HG02798 (cell line): ENCODE data around the gene TMPRSS9.

ENCODE experiments used
- ATAC-seq: cut with Tn5 transposase; IDR thresholded peaks from one replicate; pipeline ENCODE4 v1.9.1; 2021; ENCODE audit warnings: mild to moderate bottlenecking; ENCODE audit not compliant: unreplicated experiment, poor library complexity

The TMPRSS9 gene

DNA sequence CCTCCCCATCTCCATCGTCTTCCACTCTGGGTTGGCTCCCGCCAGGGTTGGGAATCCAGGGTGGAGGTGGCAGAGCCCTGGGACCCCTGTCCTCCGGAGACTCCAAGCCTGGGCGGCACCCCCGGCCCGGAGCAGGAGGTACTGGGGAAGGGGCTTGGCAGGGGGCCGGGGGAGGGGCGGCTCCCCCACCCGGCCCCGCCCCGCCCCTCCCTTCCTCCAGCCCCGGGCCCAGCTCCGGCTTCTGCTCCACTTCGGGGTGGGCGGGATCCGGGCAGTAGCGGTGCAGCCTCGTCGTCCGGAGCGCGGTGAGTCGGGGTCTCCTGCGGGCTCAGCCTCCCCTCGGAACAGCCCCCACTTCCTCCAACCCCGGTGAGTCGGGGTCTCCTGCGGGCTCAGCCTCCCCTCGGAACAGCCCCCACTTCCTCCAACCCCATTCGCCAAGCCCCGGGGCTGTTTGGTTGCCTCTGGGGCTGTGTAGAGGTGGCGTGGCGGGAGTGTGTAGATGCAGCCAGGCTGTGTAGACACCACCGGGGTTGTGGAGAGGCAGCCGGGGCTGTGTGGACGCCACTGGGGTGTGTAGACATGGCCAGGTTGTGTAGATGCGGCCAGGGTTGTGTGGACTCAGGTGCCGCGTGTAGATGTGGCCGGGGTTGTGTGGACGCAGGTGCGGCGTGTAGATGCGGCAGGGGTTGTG, at the start of gene TMPRSS9:
Gene TMPRSS9, plus strand, starts transcription at position 274 of the 694 bp plus-strand sequence. CDS start 29,521 bp downstream, outside the sequence.
- no peak for ATAC-seq

DNA sequence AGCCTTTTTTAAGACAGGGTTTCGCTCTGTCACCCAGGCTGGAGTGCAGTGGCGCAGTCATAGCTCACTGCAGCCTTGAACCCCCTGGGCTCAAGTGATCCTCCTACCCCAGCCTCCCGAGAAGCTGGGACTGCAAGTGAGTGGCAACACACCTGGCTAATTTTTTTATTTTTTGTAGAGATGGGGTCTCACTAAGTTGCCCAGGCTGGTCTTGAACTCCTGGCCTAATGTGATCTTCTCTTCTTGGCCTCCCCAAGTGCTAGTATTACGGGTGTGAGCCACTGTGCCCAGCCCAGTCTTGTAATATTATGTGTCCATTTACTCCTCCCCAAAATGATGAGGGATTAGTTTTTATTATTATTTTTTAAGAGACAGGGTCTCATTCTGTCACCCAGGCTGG, 49.0 kb upstream of the TMPRSS9 start:
- ATAC-seq: no peak

DNA sequence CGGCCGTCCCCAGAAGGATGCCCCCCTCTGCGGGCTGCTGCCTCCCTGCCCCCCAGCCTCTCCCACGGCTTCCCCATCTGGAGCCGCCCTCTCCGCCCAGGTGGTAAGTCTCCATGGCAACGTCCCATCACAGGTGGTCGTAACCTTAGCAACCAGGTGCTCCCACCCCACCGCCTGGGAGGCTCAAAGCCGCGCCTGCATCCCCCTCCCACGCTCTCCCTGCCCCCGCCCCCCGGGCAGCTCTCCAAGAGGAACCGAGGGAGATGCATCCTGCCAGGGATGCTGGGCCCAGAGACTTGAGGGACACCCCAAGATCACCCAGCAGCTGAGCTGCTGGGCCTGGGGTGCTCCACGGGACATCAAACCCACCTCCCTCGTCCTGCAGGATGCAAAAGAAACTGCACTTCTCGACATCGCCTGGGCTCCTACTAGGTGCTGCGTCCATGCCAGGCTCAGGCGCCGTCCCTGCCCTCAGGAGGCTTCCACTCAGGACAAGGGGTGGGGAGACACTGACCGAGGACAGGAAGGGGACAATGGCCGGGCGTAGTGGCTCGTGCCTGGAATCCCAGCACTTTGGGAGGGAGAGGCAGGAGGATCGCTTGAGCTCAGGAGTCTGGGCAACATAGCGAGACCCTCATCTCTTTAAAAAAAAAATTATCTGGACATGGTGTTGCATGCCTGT, 47.1 kb upstream of the TMPRSS9 start:
- ATAC-seq: no peak

DNA sequence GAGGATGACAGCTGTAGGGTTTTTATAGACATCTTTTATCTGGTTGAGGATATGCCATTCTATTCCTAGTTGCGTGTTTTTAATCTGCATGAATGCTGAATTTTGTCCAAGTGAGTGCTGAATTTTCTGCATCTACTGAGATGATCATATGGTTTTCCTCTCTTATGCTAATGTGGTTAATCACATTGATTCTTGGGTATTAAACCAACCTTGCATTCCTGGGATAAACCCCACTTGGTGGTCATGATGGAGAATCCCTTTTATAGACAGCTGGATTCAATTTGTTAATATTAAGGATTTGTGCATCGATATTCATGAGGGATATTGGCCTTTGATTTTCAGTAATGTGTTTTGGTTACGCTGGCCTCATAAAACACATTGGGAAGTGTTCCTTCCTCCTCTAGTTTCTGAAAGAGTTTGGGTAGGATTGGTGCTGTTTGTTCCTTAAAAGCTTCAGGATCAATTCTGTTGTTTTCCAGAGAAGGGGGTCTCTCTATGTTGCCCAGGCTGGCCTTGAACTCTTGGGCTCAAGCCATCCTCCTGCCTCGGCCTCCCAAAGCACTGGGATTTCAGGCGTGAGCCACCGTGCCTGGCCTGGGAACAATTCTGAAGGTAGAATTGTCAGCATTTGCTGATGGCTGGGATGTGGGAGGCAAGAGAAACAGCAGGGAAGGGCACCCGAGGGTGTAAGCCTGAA, 44.8 kb upstream of the TMPRSS9 start:
- no peak for ATAC-seq

DNA sequence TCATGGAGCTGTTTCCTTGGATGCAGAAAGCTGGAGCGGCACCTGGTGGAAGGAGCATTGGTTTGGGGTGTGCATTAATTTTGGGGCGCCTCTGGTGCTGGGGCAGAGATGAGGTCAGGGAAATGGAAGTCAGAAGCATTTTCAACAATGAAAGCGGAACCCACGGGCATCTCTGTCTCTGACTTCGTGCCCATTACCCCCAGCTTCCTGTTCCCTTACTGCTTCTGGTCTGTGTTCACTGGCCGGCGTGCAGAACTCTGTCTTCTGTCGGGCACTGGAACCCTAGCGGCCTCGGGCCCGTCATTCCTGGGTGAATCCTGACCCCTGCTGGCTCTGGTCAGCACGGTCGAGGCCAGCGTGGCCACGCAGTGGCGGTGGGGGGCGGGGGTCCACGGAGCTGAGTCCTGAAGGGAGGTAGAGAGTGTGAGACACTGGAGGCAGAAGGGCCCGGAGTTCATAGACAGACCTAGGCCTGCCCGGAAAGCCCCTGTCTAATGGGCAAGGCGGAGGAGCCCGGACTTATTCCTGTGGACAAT, 44.2 kb upstream of the TMPRSS9 start:
- ATAC-seq: no peak

DNA sequence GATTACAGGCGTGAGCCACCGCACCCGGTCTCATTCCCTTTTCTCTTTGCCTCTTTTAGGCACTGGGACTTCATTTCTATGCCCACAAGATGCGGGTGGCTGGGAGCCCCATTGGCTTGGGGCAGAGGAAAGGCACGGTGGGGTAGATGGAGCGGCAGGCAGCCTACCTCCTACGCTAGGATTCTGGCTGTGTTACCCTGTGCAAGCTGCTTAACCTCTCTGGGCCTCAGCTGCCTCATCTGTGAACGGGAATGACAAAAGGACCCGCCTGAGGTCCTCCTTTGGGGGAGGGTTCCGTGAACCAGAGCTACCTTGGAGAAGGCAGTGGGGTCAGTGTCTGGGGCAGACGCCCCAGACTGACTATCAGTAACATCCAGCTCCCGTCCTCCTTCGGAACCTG, 42.8 kb upstream of the TMPRSS9 start:
- ATAC-seq: no peak

DNA sequence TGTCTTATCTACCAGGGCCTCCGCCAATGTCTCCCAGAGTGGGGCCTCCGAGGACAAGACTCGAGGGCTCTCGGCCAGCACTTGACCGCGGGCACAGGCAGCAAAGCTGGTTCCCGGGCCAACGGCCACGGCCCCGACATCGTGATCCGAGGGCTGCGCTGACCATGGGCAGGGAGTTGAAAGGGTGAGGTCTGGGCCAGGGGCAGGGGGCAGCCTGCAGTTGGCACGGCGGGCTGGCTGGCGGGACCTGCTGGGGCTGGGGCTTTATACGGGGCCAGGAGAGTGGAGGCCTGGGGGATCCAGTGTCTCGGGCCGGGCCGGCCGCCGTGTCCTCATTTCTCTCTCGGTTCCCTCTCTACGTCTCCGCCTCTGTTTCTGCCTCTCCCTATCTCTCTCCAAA, 42.3 kb upstream of the TMPRSS9 start:
- no peak for ATAC-seq

DNA sequence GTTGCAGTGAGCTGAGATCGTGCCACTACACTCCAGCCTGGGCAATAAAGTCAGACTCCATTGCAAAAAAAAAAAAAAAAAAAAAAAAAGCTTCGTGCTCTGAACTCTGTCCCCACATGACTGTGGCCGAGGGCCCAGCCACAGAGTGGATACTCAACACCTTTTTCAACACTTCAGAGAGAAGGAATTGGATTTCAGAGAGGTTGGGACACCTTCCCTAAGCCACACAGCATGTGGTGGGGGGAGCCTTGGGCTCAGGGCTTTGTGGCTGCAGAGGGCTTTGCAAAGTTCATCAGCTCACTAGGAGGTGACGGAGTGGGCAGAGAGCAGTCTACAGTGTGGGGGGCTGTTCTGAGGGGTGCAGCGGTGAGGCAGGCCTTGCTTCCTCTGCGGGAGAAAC, 41.1 kb upstream of the TMPRSS9 start:
- no peak for ATAC-seq

DNA sequence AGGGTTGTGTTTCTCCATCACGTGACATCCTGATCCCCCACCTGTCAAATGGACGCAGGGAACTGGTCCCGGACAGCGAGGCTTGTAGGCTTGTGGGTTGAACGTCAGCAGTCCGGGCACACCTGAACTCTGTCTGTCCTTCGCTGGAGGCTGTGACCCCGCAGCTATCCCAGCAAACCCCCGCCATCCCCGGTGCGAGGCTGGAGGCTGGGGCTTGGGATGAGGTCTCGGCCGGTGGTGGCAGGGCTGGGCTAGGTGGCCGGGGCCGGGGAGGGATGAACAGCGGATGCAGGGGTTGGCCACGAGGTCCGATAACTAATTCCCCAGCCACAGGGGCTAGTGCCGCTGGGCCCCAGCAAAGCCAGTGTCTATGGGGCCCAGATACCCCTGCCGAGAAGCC, 40.5 kb upstream of the TMPRSS9 start:
- no peak for ATAC-seq

DNA sequence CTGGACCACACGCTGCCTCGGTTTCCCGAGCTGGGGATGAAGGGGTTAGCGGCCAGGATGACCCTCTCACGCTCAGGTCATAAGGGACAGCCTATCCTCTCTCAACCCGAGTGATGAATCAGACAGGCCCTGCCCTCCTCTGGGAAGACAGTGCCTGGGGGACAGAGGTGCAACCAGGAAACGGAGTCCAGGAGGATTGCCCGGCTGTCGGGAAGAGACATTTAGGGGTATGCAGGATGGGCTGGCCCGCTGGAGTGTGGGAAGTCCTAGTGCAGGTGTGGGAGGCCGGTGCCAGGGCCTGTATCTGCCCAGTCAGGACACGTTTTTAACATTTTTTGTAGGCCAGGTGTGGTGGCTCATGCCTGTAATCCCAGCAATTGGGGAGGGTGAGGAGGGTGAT, 40.0 kb upstream of the TMPRSS9 start:
- no peak for ATAC-seq

DNA sequence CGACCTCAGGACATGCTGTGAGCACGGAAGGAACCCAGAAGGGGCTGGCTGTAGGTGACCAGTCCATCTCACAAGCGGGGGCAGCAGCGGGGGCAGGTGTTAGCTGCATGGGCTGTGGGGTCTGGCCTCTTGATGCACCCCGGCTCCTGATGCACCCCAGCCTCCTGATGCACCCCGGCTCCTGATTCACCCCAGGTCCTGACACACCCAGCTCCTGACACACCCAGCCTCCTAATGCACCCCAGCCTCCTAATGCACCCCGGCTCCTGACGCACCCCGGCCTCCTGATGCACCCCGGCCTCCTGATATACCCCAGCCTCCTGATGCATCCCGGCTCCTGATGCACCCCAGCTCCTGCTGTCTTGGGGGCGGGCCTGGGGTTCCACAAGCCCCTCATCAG, 39.1 kb upstream of the TMPRSS9 start:
- no peak for ATAC-seq

DNA sequence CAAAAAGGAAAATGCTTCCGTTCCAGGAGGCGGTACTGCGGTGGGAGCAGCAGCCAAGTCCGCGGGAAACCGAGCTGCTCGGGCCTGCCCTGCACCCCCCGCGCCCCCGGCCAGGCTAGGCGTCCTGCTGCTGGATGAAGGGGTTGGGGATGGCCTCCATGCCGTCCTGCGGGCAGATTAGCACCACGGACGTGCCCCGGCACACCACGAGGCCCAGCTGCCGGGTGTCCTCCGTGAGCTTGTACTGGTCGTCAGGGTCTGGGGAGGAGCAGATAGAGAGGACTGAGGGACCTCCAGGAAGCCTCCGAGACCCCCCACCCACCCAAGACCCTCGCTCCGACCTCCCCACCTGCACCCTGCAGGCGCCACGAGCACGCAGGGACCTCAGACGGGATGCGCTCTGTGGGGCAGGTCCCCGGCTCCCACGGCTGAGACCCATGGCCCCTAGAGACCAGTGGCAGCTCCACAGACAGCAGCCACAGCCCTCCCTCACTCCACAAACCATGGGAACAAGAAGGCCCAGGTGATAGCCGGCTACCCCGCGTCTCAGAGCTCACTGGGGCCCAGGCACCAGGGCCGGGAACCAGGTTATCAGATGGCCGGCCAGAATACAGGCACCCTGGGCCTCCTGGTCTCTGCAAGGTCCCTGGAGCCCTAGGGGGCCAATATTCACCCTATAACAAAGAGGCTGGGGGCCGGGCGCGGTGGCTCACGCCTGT, 38.3 kb upstream of the TMPRSS9 start:
- no peak for ATAC-seq

DNA sequence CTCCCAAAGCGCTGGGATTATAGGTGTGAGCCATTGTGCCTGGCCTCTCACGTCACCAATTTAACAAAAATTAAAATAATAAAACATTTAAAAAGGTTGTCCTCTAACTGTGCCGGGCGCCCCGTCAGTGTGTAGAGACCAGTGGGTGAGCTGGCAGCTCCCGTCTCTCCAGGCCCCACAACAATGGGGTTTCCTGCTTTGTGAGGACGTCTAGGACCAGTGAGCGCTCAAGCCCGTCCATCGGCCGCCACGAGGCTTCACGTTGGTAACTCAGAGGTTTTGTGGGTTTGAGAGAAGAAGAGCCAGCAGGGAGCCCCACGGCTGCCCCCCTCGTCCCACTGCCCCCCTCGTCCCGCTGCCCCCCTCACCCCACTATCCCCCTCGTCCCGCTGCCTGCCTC, 36.4 kb upstream of the TMPRSS9 start:
- ATAC-seq: no peak

DNA sequence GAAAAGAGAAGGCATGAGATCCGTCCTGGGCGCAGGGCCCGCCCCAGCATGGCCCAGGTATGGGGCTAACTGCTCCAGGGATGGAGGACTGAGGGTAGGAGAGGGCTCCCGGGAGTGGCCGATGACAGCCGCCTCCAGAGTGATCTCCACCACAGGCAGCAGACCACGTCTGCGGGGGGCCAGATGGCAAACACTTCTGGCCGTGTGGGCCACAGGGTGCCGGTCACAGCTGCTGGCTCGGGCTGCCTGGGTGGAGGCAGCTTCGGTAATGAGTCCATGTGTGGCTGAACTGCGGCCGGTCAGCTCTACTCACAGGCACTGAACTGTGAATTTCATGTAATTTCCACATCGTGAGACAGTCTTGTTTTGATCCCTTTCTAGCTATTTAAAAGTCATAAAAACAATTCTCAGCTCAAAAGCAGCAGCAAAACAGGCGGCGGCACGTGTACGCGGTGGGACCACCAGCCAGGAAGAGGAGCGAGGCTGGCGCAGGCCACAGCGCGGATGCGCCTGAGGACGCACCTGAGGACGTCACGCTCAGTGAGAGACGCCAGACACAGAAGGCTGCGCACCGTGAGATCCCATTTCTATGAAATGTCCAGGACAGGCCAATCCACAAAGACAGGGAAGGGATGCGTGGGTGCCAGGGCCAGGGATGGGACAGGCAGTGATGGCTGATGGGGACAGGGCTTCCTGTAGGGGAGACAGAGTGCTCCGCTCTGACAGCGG, 35.7 kb upstream of the TMPRSS9 start:
- no peak for ATAC-seq

DNA sequence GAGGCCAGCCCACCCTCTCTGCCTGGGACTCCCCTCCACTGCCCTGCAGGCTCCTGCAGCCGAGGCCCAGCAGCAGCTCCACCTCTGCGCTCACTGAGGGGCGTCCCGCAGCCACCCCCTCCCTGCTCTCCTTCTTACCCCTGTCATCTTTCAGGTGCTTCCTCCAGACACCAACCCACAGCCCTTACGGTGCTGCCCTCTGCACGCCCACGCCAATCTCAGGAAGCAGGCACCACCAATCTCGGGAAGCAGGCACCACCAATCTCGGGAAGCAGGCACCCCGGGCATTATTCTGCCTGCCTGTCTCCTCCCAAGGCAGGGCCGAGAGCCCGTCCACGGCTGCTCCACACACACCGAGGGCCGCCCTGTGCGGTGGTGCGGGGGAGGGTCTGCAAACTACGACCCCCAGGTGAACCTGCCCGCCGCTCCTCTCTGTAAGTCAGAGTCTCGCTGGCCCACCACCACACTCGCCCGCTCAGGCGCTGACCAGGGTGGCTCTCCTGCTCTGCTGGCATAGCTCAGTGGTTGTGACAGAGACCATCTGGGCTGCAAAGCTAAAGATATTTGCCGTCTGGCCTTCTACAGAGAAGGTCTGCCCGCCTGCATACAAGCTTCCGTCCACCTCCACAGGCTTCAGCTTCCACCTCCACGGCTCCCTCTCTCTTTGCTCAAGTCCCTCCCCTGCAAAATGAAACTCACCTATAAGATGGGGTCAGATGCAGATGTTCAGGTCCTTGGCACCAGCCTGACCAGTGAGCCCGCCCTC, 34.6 kb upstream of the TMPRSS9 start:
- no peak for ATAC-seq

DNA sequence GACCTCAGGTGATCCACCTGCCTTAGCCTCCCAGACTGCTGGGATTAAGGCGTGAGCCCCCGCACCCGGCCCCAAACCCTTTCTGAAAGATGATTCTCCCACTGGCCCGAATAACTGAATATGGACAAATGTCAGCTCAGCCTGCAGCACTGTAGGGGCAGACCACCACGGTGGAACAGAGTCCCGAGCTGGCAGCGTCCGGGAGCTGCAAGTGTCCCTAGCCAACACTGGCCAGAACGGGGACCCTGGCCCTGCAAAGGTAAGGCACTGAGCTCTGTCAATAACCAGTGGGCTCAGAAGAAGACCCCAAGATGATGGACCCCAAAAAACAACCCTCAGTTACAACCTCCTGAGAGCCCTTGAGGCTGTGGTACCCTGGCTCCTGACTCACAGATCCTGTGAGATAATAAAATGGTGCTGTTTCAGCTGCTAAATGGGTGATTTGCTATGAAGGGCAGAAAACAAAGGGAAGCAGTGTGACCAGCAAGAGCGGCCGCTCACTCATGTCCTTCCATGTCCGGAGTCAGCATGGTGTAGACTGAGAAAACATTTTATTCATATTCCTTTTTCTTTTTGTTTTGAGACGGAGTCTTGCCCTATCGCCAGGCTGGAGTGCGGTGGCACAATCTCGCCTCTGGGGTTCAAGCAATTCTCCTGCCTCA, 33.2 kb upstream of the TMPRSS9 start:
- no peak for ATAC-seq

DNA sequence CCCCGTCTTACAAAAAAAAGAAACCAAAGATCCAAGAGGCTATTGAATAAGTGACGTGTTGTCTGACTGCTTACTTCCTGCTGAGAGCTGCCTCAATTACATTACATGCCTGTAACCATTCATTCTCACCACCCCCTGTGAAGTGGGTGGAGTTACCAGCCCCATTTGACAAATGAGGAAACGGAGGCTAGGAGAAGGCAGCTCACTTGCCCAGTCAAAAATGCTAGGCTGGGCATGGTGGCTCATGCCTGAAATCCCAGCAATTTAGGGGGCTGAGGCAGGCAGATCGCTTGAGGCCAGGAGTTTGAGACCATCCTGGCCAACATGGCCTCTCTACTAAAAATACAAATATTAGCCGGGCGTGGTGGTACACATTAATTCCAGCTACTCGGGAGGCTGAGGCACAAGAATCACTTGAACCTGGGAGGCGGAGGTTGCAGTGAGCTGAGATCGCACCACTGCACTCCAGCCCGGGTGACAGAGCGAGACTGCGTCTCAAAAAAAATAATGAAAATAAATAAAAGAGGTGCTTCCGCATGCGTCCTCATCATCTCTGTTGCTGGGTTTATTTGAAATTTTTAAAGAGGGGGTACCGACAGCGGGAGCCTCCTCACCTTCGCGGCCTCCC, 32.2 kb upstream of the TMPRSS9 start:
- no peak for ATAC-seq

DNA sequence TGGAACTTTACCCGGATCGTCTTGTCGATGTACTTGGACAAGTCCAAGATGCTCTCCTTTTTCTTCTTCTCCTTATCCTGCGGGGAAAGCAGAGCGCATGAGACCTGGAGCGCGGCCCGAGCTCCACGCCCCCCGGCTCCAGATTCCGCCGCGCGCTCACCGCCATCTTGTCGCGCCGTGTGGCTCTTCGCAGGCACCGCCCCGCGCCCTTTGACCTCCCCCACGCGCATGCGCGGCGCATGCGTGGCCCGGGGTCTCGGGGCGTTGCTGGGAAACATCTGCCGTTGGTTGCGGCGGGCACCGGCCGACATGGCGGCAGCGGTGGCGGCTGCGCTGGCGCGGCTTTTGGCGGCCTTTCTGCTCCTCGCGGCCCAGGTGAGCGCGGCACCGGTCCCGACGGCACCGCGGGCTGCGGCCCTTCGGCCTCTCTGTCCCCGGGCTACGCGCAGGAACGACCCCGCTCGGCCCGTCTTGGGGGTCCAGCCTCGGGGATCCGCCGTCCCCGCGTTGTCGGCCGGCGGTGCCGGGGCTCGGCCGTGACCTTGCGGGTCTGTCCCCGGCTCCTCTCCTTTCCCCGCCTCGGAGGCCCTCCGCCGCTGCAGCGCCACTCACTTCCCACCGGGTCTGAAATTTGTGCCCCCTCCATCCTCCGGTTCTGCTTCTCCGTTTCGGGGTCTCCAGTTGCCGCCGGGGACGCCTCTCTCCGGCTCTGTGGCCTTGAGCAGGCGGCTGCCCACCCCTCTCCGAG, 31.5 kb upstream of the TMPRSS9 start, which contains the start of the genes LSM7 and SPPL2B:
Gene LSM7, minus strand, starts transcription at position 186 of the 748 bp plus-strand sequence. Its CDS starts 20 bp downstream, at position 166.
Gene SPPL2B, plus strand, starts transcription at position 284 of the 748 bp plus-strand sequence. Its CDS starts 26 bp downstream, at position 310.
- ATAC-seq: peak; percentile 80
